GM13977 (cell line): ENCODE data around the gene DLG1.

Source experiments
- DNase-seq: peaks from one replicate; pipeline ENCODE4 v3.0.0; 2012; ENCODE audit warnings: low spot score
- in situ Hi-C: fragments of 300-500 bp; cut with MboI; formaldehyde crosslinking; loops from one replicate; pipeline ENCODE4 v1.12.0; 2022; ENCODE audit warnings: low sequenced_read_pairs, low pct_unique_long_range_greater_than_20kb, mixed read lengths, inconsistent platforms; ENCODE audit not compliant: unreplicated experiment
- TF ChIP-seq, protein P1 (sequence below): IDR thresholded peaks from 2 replicates; pipeline ENCODE4 v1.5.1; 2012; ENCODE audit warnings: mild to moderate bottlenecking, control low read depth; ENCODE audit not compliant: insufficient read depth; ENCODE audit errors: extremely low read depth, missing control alignments

The DLG1 gene

DNA sequence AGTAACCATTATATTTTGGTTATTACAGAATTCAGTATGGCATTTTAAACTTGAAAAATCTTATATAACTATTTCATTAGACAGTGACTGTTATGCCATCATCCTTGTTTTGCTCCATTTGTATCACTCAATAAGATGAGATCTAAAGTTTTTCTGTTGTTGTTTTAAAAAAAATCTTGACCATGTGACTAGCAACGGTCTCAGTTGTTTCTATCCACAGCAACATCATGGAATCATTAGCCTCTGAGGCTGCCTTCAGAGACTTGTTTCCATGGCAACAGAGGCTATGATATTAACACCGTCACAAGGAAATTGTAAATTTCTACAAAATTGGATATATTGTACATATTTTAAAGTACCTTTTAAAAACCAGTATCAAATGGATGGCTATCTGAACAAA, 129.8 kb downstream of the DLG1 start:
- DNase-seq = no peak
- in situ Hi-C loops = no loop called here
- TF ChIP-seq, protein P1, sequence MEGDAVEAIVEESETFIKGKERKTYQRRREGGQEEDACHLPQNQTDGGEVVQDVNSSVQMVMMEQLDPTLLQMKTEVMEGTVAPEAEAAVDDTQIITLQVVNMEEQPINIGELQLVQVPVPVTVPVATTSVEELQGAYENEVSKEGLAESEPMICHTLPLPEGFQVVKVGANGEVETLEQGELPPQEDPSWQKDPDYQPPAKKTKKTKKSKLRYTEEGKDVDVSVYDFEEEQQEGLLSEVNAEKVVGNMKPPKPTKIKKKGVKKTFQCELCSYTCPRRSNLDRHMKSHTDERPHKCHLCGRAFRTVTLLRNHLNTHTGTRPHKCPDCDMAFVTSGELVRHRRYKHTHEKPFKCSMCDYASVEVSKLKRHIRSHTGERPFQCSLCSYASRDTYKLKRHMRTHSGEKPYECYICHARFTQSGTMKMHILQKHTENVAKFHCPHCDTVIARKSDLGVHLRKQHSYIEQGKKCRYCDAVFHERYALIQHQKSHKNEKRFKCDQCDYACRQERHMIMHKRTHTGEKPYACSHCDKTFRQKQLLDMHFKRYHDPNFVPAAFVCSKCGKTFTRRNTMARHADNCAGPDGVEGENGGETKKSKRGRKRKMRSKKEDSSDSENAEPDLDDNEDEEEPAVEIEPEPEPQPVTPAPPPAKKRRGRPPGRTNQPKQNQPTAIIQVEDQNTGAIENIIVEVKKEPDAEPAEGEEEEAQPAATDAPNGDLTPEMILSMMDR = no peak

DNA sequence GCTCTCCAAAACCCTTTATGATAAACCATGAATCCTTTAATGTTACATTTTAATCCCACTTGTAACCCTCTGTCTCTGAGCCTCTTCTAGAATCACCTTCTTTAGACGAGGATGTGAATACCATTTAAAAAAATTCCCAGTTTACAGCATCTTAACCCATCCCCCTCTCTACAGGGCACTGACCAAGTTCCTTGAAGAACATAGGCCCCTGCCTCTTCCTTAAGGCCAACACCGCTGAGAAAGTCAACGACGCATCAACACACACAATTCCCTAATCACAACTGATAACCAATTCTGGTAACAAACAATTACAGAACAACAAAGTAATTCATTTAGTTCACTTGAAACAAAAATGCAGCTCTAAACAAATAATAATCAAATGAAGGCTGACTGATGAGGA, 130.3 kb downstream of the DLG1 start:
- no peak for DNase-seq
- in situ Hi-C loops = no loop called here
- TF ChIP-seq, protein P1 = no peak

DNA sequence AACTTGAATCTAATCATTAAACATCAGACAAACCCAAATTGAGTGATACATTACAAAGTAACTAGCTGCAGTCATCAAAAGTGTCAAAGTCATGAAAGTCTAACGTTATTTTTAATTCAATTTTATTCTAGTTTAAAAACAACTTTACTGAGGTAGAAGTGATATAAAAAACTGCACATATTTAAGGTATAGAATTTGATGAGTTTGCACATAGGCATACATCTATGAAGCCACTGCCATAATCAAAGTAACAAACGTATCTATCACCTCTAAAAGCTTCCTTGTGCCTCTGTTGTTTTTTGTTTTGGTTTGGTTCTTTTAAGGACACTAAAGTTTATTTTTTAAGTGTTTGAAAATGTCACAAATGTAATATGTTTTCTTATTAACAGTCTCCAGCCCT, 130.9 kb downstream of the DLG1 start:
- no peak for DNase-seq
- in situ Hi-C loops = no loop called here
- TF ChIP-seq, protein P1 = no peak

DNA sequence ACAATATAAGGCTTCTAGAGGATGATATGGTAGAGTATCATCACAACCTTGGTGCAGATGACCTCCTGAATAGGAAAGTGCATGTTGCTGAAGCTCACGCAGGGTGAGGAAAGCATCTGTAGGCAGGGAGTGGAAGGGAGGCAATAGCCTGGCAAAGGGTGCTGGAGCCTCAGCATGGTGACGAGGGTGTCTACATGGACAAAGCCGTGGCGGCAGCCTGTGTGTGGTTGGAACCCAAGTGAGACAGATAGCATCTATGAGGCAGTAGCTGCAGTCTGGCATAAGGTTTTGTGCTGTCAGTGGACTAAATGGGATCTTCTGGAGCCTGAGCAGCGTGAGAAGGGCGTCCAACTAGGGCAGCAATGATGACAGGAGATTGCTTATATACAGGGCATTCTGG, 132.5 kb downstream of the DLG1 start:
- no peak for DNase-seq
- TF ChIP-seq, protein P1 = no peak
- in situ Hi-C loops = no loop called here

DNA sequence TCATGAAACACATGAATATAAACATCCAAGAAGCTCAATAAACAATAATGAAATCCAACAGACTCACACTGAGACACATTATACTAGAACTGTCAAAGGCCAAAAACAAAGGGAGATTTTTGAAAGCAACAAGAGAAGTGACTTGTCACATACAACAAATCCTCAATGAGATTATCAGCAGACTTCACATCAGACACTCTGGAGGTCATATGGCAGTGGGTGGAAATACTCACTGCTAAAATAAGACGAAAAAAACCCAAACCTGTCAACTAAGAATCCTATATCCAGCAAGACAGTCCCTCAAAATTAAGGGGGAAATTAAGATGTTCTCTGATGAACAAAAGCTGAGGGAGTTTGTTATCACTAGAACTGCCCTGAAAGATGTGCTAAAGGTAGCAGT, 143.4 kb downstream of the DLG1 start:
- TF ChIP-seq, protein P1 = no peak
- in situ Hi-C loops = no loop called here
- no peak for DNase-seq

DNA sequence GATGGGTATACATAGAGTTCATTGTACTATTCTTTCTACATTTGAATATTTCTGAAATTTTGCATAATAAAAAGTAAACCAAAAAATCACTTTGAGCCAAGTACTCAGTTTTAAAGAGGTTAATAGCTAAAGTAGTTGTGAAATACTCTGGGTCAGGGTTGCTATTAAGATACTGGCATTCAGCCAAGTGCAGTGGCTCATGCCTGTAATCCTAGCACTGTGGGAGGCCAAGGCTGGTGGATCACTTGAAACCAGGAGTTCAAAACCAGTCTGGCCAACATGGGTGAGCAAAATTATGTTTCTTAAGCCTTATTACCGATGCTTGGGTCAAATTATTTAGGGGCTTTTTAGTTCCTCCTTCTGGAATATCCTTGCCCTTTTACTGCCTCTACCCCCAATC, 146.8 kb downstream of the DLG1 start:
- TF ChIP-seq, protein P1 = no peak
- in situ Hi-C loops = no loop called here
- DNase-seq = no peak

DNA sequence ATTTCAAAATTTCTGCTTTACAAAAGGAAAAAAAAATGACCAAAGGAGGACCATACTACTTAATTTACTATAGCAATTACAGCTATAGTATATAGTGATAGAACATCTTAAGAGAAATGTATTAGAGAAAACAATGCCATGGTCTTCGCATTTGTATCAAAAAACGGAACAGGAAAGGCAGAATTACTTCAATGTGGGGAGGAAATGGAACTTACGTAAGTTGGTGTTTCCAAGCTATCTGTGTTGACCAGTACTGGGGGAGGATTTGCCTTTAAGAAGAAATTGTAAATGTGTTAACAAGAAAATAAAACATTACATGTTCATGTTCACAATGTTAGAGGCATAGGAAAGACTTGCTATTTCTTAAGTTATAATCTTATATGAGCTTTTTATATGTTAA, 148.9 kb downstream of the DLG1 start:
- in situ Hi-C loops = no loop called here
- TF ChIP-seq, protein P1 = no peak
- DNase-seq = no peak
